ENCODE data around the gene RC3H1. TPM values are rescaled to one million over a fixed set of nuclear protein-coding genes. Genes with fewer than 3 reads are reported as not detected.
A peak's percentile ranks its signal among the peaks of the same experiment; 100 is the strongest.

Gene RC3H1
- total RNA-seq, 1 donor: 31.8 TPM

- Histone ChIP-seq H4K20me1 (ENCODE audit: insufficient read depth, low read length) (peaks cover 59% of the 10 kb centered on the region), H3K27ac (ENCODE audit: low read depth, low read length) (no peak overlapping the region)
These were observed 13.9 kb downstream of the RC3H1 start for GRCh38 chr1:174008269-174008668.

DNA sequence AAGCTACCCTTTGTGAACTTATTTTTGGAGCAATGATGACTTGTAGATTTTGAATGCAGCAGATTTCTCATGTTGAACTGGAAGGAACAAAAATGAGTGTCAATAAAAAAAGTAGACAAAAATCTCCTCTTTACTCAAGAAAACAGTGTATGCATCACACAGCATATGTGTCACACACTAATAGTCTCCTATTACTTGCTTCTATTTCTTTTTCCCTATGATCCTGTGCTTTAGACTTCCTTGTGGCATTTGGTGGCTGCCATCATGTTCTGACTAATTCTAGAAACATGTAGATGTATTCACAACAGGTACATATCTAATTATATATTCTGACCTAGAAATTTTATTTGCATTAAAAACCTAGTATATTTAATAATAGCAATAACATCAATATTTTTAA lies 14.3 kb downstream of the RC3H1 start:
- Histone ChIP-seq H3K4me1 (ENCODE audit: insufficient read depth, low read length) (peaks cover 19% of the 10 kb centered on the region), H3K9me3 (ENCODE audit: low read depth, low read length) (no peaks in the 10 kb centered on the region), H2AFZ (ENCODE audit: low read length) (no peak overlapping the region), H3K79me2 (ENCODE audit: insufficient read depth, low read length) (peaks cover 89% of the 10 kb centered on the region), H3K27ac (ENCODE audit: low read depth, low read length) (peak overlapping the region; percentile 40), H3K36me3 (ENCODE audit: insufficient read depth, low read length) (no peaks in the 10 kb centered on the region), H3K27me3 (ENCODE audit: insufficient read depth, low read length) (no peaks in the 10 kb centered on the region), H4K20me1 (ENCODE audit: insufficient read depth, low read length) (peaks cover 63% of the 10 kb centered on the region), H3K4me3 (ENCODE audit: insufficient read depth, low read length) (no peak overlapping the region), H3K4me2 (ENCODE audit: insufficient read depth, low read length) (no peak overlapping the region)
- TF ChIP-seq, protein P1, sequence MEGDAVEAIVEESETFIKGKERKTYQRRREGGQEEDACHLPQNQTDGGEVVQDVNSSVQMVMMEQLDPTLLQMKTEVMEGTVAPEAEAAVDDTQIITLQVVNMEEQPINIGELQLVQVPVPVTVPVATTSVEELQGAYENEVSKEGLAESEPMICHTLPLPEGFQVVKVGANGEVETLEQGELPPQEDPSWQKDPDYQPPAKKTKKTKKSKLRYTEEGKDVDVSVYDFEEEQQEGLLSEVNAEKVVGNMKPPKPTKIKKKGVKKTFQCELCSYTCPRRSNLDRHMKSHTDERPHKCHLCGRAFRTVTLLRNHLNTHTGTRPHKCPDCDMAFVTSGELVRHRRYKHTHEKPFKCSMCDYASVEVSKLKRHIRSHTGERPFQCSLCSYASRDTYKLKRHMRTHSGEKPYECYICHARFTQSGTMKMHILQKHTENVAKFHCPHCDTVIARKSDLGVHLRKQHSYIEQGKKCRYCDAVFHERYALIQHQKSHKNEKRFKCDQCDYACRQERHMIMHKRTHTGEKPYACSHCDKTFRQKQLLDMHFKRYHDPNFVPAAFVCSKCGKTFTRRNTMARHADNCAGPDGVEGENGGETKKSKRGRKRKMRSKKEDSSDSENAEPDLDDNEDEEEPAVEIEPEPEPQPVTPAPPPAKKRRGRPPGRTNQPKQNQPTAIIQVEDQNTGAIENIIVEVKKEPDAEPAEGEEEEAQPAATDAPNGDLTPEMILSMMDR (IDR thresholded peaks at IDR 0.05; ENCODE audit: extremely low read depth, low read depth, low read length): no peak
- DNase-seq (ENCODE audit: insufficient read length, low spot score, missing footprints): peak; percentile 72

More at GRCh38 chr1:174008269-174008668, 13.9 kb downstream of the RC3H1 start:
- DNase-seq (ENCODE audit: insufficient read length, low spot score, missing footprints): peak; percentile 9
- H3K36me3 ChIP-seq (ENCODE audit: insufficient read depth, low read length): no peaks in the 10 kb centered on the region
- TF ChIP-seq, protein P1 (IDR thresholded peaks at IDR 0.05; ENCODE audit: extremely low read depth, low read depth, low read length): no peak
- peaks cover 19% of the 10 kb centered on the region for H3K4me1 ChIP-seq (ENCODE audit: insufficient read depth, low read length)
- H2AFZ ChIP-seq (ENCODE audit: low read length): no peak overlapping the region
- no peak overlapping the region for H3K4me2 ChIP-seq (ENCODE audit: insufficient read depth, low read length)
- no peaks in the 10 kb centered on the region for H3K27me3 ChIP-seq (ENCODE audit: insufficient read depth, low read length)
- H3K9me3 ChIP-seq (ENCODE audit: low read depth, low read length): no peaks in the 10 kb centered on the region
- H3K79me2 ChIP-seq (ENCODE audit: insufficient read depth, low read length): peaks cover 89% of the 10 kb centered on the region
- H3K4me3 ChIP-seq (ENCODE audit: insufficient read depth, low read length): no peak overlapping the region

DNA sequence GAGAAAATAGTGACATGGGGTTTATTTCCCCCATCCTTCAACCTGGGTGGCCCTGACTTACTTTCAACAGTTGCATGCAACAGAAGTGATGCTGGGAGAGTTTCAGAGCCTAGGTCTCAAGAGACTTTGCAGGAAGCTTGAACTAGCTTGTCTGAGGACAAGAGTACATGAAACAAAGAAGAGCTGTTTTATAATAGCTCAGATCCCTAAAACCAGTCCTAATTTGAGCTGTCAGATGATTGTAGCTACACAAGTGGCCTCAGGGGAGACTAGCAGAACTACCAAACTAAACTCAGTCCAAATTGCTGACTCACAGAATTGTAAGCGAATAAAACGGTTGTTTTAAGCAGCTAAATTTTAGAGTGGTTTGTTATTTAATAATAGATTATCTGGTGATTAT lies 17.1 kb downstream of the RC3H1 start:
- H4K20me1 ChIP-seq (ENCODE audit: insufficient read depth, low read length): peaks cover 68% of the 10 kb centered on the region
- no peaks in the 10 kb centered on the region for H3K27me3 ChIP-seq (ENCODE audit: insufficient read depth, low read length)
- H3K9me3 ChIP-seq (ENCODE audit: low read depth, low read length): no peaks in the 10 kb centered on the region
- H3K79me2 ChIP-seq (ENCODE audit: insufficient read depth, low read length): peaks cover 89% of the 10 kb centered on the region
- TF ChIP-seq, protein P1 (IDR thresholded peaks at IDR 0.05; ENCODE audit: extremely low read depth, low read depth, low read length): no peak
- H3K27ac ChIP-seq (ENCODE audit: low read depth, low read length): no peak overlapping the region
- peaks cover 19% of the 10 kb centered on the region for H3K4me1 ChIP-seq (ENCODE audit: insufficient read depth, low read length)
- H3K36me3 ChIP-seq (ENCODE audit: insufficient read depth, low read length): no peaks in the 10 kb centered on the region
- peak; percentile 84 for DNase-seq (ENCODE audit: insufficient read length, low spot score, missing footprints)
- no peak overlapping the region for H3K4me3 ChIP-seq (ENCODE audit: insufficient read depth, low read length)
- H2AFZ ChIP-seq (ENCODE audit: low read length): no peak overlapping the region
- H3K4me2 ChIP-seq (ENCODE audit: insufficient read depth, low read length): no peak overlapping the region

DNA sequence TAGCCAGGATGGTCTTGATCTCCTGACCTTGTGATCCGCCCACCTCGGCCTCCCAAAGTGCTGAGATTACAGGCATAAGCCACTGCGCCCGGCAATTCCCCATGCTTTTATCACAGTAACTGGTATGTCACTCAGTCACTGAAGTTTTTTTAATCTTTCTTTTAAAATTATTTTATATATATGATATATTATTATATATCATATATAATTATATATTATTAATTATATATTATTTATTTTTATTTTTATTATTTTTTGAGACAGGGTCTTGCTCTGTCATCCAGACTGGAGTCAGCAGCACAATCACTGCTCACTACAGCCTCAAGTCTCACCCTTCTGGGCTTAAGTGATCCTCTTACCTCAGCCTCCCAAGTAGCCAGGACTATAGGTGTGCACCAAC lies 18.3 kb downstream of the RC3H1 start:
- H3K27me3 ChIP-seq (ENCODE audit: insufficient read depth, low read length): no peaks in the 10 kb centered on the region
- H4K20me1 ChIP-seq (ENCODE audit: insufficient read depth, low read length): peaks cover 65% of the 10 kb centered on the region
- H3K4me3 ChIP-seq (ENCODE audit: insufficient read depth, low read length): no peak overlapping the region
- H3K4me1 ChIP-seq (ENCODE audit: insufficient read depth, low read length): peaks cover 19% of the 10 kb centered on the region
- no peak for DNase-seq (ENCODE audit: insufficient read length, low spot score, missing footprints)
- TF ChIP-seq, protein P1 (IDR thresholded peaks at IDR 0.05; ENCODE audit: extremely low read depth, low read depth, low read length): no peak
- no peaks in the 10 kb centered on the region for H3K9me3 ChIP-seq (ENCODE audit: low read depth, low read length)
- H3K4me2 ChIP-seq (ENCODE audit: insufficient read depth, low read length): no peak overlapping the region
- H3K79me2 ChIP-seq (ENCODE audit: insufficient read depth, low read length): peaks cover 89% of the 10 kb centered on the region
- no peak overlapping the region for H2AFZ ChIP-seq (ENCODE audit: low read length)
- H3K27ac ChIP-seq (ENCODE audit: low read depth, low read length): no peak overlapping the region
- no peaks in the 10 kb centered on the region for H3K36me3 ChIP-seq (ENCODE audit: insufficient read depth, low read length)

Data from osteoblast (primary cell).